Activated CD4-positive, alpha-beta T cell treated with anti-CD3 and anti-CD28 coated beads for 24 hours (primary cell): ENCODE measurements around the gene PPP1R14D.

Source experiments
- DNase-seq, 2 donors: peaks; one replicate each; pipeline ENCODE4 v3.0.0-alpha.2; 2020; ENCODE audit warnings: low read depth in 2 of 2

PPP1R14D gene

DNA sequence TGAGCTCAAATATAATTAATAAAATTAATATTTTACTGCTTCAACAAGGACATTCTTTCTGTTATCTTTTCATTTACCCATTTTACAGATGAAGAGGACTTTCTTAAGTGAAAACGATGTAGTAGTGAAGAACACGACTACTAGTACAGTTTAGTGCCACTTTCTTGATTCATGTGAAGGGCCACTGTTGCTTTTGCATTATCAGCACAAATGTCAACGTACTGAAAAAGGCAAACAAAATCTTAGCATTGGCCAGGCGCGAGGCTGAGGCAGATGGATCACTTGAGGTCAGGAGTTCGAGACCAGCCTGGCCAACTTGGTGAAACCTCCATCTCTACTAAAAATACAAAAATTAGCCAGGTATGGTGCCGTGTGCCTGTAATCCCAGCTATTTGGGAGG is 9.5 kb downstream of the PPP1R14D start:
- no peak for DNase-seq

DNA sequence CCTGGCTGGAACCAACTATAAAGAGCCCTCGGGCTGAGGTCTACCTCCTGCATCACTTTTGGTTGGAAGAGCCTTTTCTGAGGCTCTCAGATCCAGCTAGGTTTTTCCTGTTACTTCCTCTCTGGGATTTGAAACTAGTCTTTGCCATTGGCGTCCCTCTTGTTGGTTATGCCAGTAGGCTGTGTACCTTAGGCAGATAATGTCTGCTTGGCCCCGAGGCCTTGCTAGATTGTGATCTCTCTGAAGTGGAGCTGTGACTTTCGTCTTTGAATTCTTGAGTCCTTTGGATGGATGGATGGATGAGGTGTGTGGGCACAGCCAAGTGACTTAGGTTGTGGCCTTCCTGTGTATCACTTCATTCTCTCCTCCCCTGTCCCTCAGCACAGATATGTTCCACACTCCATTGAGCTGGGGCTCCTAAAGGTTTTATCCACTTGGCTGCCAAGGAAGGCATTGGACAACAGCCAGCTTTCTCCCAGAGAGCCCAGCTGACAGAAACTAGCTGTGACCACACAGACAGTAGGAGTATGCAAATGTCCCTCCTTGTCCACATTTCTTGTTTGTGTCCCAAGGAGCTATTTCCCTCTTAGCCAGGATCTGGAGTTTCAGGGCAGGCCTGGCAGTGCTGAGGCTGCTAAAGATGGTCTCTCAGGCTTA is 13.3 kb downstream of the PPP1R14D start:
- DNase-seq: no peak

DNA sequence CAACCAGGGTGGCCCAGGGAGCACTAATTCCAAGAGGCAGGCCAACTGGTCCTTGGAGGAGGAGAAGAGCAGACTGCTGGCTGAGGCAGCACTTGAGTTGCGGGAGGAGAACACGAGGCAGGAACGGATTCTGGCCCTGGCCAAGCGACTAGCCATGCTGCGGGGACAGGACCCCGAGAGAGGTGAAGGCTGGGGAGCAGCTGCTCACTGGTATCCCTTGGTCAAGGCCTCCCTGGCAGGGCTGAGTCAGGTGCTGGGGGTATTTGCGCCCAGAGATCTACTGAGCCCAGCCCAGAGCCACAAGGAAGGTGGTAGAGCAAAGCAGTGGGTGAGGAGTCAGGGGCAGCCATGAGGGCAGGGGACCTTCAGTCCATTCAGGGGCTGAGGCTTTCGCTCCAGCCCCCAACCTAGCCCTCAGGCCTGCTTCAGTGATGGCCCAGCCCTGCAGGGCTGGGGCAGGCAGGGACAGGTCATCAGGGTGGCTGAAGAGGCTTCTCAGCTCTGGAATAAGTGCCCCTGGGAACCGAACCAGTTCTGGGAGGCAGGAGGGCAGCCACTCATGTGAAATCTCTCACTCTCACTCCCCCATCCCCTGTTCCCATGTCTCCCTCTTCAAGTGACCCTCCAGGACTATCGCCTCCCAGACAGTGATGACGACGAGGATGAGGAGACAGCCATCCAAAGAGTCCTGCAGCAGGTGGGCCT is 15.6 kb downstream of the PPP1R14D start:
- no peak for DNase-seq

GRCh38 chr15:40808861-40809450 is 19.6 kb downstream of the PPP1R14D start:
- DNase-seq: no peak

DNA sequence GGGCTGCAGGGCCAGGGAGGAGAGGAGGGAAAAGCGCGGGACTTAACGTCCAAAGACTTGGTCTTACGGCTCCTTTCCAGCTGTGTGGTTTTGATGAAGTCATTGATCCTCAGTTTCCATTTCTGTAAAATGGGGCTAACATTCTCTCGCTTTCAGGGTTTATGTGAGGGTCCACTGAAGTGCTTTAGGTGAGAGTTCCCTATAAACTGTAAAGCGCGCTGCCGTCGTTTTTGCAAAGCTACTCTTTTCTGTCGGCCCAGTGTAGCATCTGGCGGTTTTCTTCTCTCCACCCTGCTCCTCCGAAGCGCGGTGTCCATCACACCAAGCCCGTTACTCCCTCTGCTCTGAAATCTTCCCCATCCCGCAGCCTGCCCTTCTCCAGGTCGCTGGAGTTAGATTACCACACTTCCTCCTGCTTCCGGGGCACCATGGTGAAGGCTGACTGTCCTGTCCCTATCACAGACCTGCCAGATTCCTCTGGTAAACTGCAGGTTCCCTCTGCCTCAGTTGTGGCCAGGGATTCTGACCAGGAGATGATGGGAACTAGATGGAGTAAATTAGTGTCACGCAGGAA is 20.5 kb downstream of the PPP1R14D start:
- DNase-seq: no peak

GRCh38 chr15:40807028-40807887 is 21.2 kb downstream of the PPP1R14D start, which contains the start of the genes DNAJC17 and ZFYVE19:
DNAJC17 (minus strand) TSS chr15:40807473; CDS start chr15:40807446, 27 bp downstream.
ZFYVE19 (plus strand) TSS chr15:40807089; CDS start chr15:40807590, 501 bp downstream.
- peak; percentile 90 to 96 for DNase-seq

- DNase-seq: no peak
These were observed 21.9 kb downstream of the PPP1R14D start for GRCh38 chr15:40806672-40807027.

DNA sequence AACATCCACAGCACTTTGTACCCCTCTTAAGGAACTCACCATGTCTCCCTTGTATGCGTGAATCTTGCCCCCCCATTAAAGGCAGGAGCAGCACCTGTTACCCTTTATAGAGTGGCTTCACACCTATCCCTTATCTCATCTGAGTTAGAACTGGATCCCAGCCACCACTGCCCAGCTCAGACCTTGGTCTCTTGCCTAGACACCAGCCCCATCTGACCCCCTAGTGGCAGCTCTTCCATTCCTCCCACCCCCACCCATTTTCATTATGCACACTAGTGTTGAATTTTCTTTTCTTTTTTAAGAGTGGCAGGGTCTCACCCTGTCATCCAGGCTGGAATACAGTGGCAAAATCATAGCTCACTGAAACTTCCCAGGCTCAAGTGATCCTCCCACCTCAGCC is 24.8 kb downstream of the PPP1R14D start:
- no peak for DNase-seq

DNA sequence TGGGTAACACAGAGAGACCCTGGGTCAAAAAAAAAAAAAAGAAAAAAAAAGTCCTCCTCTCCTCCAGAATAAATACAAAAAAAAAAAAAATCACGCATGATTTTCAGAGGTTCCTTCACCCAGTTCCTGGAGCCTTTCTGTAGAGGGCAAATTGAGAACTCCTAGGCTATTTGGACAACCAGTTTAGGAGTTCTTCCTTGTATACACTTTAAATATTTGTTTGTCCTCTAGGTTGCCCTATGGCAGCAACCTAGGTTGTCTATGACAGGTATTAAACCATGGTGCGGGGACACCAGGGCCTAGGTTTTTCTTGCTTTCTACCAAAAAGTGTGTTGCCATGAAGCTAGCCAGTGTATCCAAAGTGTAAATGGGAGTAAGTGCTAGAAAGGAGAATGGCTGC is 25.4 kb downstream of the PPP1R14D start:
- DNase-seq: no peak

DNA sequence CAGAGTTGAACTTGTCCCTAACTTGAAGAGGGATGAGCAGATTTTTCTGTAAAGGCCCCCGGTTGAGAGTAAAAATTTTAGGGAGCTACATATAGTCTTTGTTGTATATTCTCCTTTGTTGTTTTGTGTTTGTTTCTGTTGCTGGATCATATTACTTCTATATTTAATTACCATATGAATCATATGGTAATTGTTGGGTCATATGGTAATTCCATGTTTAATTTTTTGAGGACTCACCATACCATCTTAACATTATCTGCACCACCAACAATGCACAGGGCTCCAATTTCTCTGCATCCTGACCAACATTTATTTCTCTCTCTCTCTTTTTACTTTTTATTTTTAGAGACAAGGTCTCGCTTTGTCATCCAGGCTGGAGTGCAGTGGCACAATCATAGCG is 29.0 kb downstream of the PPP1R14D start:
- no peak for DNase-seq

- no peak for DNase-seq
These were observed 32.0 kb downstream of the PPP1R14D start for GRCh38 chr15:40796512-40796911.

GRCh38 chr15:40796041-40796440 is 32.5 kb downstream of the PPP1R14D start:
- no peak for DNase-seq

DNA sequence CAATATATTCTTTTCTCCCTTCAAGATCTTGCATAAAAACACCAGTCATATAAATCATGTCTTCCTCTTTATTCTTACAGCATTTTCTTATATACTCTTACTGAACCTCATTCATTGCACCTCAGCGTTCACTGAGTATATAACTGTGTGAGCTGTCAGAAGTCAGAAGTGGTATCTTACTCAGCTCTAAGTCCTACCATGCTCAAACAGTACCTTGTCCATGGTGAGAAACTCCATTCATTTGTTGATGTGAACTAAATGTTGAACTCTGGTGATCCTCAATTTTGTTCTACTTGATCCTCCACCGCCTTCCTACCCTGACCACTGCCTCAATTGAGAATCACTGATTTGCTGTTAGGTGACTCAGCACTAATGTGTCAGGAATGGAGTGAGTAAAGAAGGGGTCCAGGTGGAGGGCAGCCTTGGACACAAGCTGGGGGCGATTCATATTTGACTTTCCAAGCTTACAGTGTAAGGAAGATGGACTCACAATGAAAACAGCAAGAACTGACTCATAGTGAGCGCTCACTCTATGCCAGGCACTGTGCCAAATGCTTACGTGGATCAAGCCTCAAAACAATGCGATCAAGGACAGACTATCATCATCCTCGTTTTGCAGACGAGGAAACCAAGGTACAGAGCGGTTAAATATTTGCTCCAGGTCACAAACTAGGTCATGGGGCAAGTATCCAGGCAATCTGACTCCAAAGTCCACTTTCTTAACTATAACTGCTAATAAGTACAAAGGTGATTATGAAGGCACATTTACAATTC is 35.1 kb downstream of the PPP1R14D start:
- DNase-seq: no peak

DNA sequence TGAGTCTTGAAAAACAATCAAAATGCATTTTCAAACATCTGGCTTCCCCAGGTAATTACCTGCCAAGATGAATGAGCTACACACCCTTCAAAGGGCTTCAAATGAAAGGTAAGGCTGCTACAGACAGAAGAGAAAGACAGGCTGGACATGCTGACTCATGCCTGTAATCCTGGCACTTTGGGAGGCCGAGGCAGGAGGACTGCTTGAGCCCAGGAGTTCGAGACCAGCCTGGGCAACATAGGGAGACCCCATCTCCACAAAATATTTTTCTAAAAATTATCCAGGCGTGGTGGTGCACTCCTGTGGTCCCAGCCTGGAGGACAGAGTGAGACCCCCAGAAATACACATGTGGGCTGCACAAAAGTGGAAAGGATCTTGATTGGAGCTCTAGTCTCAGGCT is 36.1 kb downstream of the PPP1R14D start:
- DNase-seq: no peak

DNA sequence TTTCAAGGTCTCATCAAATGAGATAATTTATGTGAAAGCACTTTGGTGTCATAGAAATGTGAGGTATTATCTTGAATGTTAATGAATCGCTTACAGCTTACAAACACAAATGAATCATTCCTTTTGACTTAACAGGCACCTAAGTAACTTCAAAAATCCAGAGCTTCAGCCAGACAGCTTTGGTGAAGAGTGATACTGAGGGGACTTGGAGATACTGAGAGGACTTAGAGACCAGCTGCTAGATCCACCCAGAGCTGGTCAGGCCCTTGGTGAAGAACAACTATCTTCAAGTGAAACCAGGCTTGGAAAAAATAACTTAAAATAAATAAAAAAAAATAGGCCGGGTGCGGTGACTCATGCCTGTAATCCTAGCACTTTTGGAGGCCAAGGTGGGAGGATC is 37.8 kb downstream of the PPP1R14D start:
- no peak for DNase-seq

GRCh38 chr15:40789999-40790398 is 38.5 kb downstream of the PPP1R14D start:
- DNase-seq: no peak

DNA sequence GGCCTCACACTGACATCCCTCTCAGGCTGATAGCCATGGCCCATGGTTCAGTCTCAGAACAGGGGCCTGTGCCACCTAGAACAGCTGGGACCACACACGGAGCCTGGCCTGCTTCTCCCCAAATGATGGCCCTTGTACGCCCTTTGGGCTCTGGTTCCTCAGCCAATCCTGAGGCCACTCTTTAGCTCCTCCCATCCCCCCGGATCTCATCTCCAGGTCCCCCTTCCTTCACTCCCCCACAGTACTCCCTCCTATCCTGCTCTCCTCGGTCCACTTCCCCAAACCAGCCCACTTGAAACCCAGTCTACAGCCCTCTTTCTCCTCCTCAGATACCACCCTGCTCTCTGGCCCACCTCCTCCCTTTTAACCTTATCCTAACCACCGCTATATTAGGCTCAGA is 39.4 kb downstream of the PPP1R14D start:
- DNase-seq: no peak

DNA sequence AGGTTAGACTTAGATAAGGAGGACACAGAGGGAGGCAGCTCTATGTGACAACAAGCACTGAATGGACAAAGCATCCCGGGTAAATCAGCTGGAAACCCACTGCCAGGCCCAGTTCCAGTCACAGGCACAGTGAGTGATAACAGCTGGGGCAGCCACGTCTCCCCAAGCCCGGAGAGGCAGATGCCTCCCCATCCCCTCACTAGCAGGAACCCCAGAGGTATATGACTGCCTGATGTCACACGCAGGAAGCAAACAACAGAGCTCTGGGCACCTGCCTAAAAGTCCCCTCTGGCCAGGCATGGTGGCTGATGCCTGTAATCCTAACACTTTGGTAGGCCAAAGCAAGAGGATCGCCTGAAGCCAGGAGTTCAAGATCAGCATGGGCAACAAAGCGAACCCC is 40.5 kb downstream of the PPP1R14D start:
- DNase-seq: no peak

DNA sequence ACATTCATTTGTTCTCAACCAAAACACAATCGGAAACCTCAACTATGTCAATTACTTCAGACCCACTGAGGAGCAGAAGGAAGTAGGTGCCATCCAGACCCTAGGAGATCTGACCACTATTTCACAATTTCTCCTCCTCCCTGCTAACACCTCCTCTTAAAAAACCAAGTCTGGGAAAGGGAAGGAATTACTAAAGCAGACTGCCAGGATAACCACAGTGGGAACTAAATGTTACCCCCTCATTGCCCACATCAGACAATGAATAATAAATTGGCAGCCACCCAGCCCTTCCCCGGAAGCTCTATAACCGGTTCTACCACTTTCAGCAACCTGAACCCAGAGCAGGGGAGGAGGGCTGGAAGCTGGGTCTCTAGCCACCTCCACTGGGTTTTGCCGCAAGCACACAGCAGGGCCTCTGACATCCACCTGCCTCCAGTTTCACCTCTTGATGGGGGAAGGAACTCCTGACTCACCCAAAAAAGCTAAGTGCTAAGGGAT is 41.1 kb downstream of the PPP1R14D start:
- peak; percentile 50 to 53 for DNase-seq

- DNase-seq: no peak
These were observed 42.7 kb downstream of the PPP1R14D start for GRCh38 chr15:40785814-40786213.

- DNase-seq: no peak
These were observed 43.3 kb downstream of the PPP1R14D start for GRCh38 chr15:40785164-40785563.
